Gastrocnemius medialis (tissue), 4 donors: ENCODE data around the gene NCK2. TPM values are rescaled to one million over a fixed set of nuclear protein-coding genes. Genes with fewer than 3 reads are reported as not detected.

Experiments used
- ATAC-seq, 2 donors: fragments of 150-250 bp; one replicate each; pipeline ENCODE4 v1.9.1; 2016
- DNase-seq, 2 donors: peaks; one replicate each; pipeline ENCODE4 v3.0.0-alpha.2; 2019
- H3K27ac ChIP-seq, 4 donors: fragments of 200-600 bp; sonication (generic); 1 replicate in 1 of 4; 2 replicates in 3 of 4; pipeline ENCODE4 v1.5.1; 2016 to 2018; ENCODE audit warnings: mild to moderate bottlenecking in 2 of 4, moderate library complexity in 1 of 4
- H3K27me3 ChIP-seq, 3 donors: fragments of 200-600 bp; sonication (generic) in 2 of 3; 1 replicate in 1 of 3; 2 replicates in 2 of 3; pipeline versions ENCODE4 v1.5.1 to v1.6.0; 2016 to 2019; ENCODE audit warnings: mild to moderate bottlenecking in 1 of 3, moderate library complexity in 1 of 3
- H3K36me3 ChIP-seq, 2 donors: fragments of 200-600 bp; sonication (generic) in 1 of 2; one replicate each; pipeline ENCODE4 v1.5.1; 2017 to 2018
- H3K4me1 ChIP-seq, 2 donors: fragments of 200-600 bp; sonication (generic) in 1 of 2; one replicate each; pipeline ENCODE4 v1.5.1; 2016 to 2017; ENCODE audit warnings: mild to moderate bottlenecking in 2 of 2
- H3K4me3 ChIP-seq, 4 donors: fragments of 200-600 bp; sonication (generic) in 3 of 4; 1 replicate in 1 of 4; 2 replicates in 3 of 4; pipeline ENCODE4 v1.5.1; 2016 to 2019; ENCODE audit warnings: mild to moderate bottlenecking in 2 of 4
- H3K9me3 ChIP-seq, 3 donors: fragments of 200-600 bp; sonication (generic) in 2 of 3; 1 replicate in 1 of 3; 2 replicates in 2 of 3; pipeline ENCODE4 v1.5.1; 2016 to 2019
- POLR2A ChIP-seq, 2 donors: fragments of 450-650 bp; IDR thresholded peaks; one replicate each; pipeline ENCODE4 v1.6.1; 2017; ENCODE audit warnings: antibody characterized with exemption in 2 of 2, mild to moderate bottlenecking in 2 of 2, moderate library complexity in 2 of 2
- in situ Hi-C, 4 donors: fragments of 200-750 bp; cut with MboI; loops; one replicate each; pipeline versions ENCODE4 v1.15.0 to v1.8.0; 2017; ENCODE audit warnings: low sequenced_read_pairs in 4 of 4
- intact Hi-C: fragments of 100-400 bp; cut with DNase I; formaldehyde crosslinking; loops from one replicate; pipeline ENCODE4 v1.15.1; 2023; ENCODE audit warnings: low total_unique reads
- total RNA-seq, 4 donors: library from RNA; depleted of rRNA; stranded (reverse); fragments of >200 nt; gene quantifications; one replicate each; pipeline versions ENCODE4 v1.1.0 to v1.2.3, GENCODE V29; 2016
- TF ChIP-seq, protein P1 (sequence below), 5 experiments: fragments of 450-650 bp in 3 of 5; fragments of 200-600 bp in 2 of 5; sonication (generic) in 2 of 5; IDR thresholded peaks in 4 of 5; conservative IDR thresholded peaks in 1 of 5; 1 replicate in 4 of 5; 2 replicates in 1 of 5; pipeline ENCODE4 v1.5.1; 2016 to 2019; ENCODE audit warnings: antibody characterized with exemption in 5 of 5, mild to moderate bottlenecking in 3 of 5, moderate library complexity in 3 of 5

The NCK2 gene
- total RNA-seq, 4 donors from 2014 or later, result 46.7 to 86.1 (median 57.9) TPM

DNA sequence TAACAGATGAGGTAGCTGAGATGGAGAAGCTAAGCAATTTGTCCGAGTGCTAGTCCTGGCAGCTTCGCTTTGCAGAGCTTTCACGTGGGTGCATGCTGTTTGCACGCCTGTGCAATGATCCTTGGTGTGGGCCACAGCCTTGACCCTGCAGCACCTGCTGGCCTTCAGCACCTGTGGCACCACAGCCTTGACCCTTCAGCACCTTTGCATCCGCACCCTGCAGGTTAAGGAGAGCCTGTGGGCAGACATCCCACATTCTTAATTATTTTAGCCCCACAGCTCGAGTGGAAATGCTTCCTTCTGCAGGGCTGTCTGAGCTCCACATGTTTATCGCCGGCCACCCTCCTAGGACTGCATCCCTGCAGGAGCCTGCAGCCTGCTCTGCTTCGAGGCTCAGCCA, 19.3 kb downstream of the NCK2 start:
- no peak for TF ChIP-seq POLR2A (IDR thresholded peaks at IDR 0.05)
- TF ChIP-seq, protein P1, sequence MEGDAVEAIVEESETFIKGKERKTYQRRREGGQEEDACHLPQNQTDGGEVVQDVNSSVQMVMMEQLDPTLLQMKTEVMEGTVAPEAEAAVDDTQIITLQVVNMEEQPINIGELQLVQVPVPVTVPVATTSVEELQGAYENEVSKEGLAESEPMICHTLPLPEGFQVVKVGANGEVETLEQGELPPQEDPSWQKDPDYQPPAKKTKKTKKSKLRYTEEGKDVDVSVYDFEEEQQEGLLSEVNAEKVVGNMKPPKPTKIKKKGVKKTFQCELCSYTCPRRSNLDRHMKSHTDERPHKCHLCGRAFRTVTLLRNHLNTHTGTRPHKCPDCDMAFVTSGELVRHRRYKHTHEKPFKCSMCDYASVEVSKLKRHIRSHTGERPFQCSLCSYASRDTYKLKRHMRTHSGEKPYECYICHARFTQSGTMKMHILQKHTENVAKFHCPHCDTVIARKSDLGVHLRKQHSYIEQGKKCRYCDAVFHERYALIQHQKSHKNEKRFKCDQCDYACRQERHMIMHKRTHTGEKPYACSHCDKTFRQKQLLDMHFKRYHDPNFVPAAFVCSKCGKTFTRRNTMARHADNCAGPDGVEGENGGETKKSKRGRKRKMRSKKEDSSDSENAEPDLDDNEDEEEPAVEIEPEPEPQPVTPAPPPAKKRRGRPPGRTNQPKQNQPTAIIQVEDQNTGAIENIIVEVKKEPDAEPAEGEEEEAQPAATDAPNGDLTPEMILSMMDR (IDR thresholded peaks at IDR 0.05 in 4 of 5, conservative IDR thresholded peaks at IDR 0.05 in 1 of 5), result no peak
- in situ Hi-C loops (no loop called here), intact Hi-C loops (no loop called here)
- peak overlapping the region in 1 of 4 donors; percentile 40 for H3K27ac ChIP-seq
- no peak for ATAC-seq
- H3K4me1 ChIP-seq, result peaks cover 32 to 37% of the 10 kb centered on the region in 2 donors
- H3K27me3 ChIP-seq, result no peaks in the 10 kb centered on the region
- H3K4me3 ChIP-seq, result no peak overlapping the region
- no peak for DNase-seq
- H3K9me3 ChIP-seq, result no peaks in the 10 kb centered on the region
- H3K36me3 ChIP-seq, result no peaks in the 10 kb centered on the region

- H3K27me3 ChIP-seq, result no peaks in the 10 kb centered on the region
- TF ChIP-seq POLR2A (IDR thresholded peaks at IDR 0.05), result no peak
- TF ChIP-seq, protein P1 (IDR thresholded peaks at IDR 0.05 in 4 of 5, conservative IDR thresholded peaks at IDR 0.05 in 1 of 5), result no peak
- intact Hi-C loops (no loop called here), in situ Hi-C loops (no loop called here)
- H3K4me3 ChIP-seq, result no peak overlapping the region
- H3K27ac ChIP-seq, result no peak overlapping the region
- DNase-seq, result no peak
- ATAC-seq, result no peak
- H3K9me3 ChIP-seq, result no peaks in the 10 kb centered on the region
- peaks cover 30 to 37% of the 10 kb centered on the region in 2 donors for H3K4me1 ChIP-seq
- H3K36me3 ChIP-seq, result no peaks in the 10 kb centered on the region
Observed at GRCh38 chr2:105765415-105766299, 20.9 kb downstream of the NCK2 start.

DNA sequence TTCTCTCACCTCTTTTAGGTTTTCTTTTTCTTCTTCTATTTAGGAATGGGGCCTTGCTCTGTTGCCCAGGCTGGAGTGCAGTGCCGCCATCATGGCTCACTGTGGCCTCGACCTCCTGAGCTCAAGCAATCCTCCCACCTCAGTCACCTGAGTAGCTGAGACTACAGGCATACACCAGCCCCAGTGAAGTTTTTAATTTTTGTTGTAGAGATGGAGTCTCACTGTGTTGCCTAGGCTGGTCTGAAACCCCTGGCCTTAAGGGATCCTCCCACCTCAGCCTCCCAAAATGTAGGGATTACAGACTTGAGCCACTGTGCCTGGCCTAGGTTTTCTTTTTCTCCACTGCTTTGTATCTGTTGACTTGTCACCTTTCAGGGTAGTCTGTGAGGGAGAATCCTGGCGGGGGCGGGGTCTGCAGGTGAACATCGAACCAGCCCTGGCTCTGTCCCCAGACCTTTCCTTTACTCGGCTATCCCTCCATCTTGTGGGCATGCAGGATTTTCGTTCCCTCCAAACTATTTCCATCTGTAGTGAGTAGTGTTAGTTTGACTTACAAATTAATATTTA, 21.7 kb downstream of the NCK2 start:
- H3K27ac ChIP-seq, result no peak overlapping the region
- ATAC-seq (no peak), DNase-seq (no peak)
- H3K9me3 ChIP-seq, result no peaks in the 10 kb centered on the region
- intact Hi-C loops (no loop called here), in situ Hi-C loops (no loop called here)
- H3K27me3 ChIP-seq, result no peaks in the 10 kb centered on the region
- no peak for TF ChIP-seq POLR2A (IDR thresholded peaks at IDR 0.05)
- TF ChIP-seq, protein P1 (IDR thresholded peaks at IDR 0.05 in 4 of 5, conservative IDR thresholded peaks at IDR 0.05 in 1 of 5), result no peak
- no peak overlapping the region for H3K4me3 ChIP-seq
- no peaks in the 10 kb centered on the region for H3K36me3 ChIP-seq
- H3K4me1 ChIP-seq, result peaks cover 31 to 36% of the 10 kb centered on the region in 2 donors

DNA sequence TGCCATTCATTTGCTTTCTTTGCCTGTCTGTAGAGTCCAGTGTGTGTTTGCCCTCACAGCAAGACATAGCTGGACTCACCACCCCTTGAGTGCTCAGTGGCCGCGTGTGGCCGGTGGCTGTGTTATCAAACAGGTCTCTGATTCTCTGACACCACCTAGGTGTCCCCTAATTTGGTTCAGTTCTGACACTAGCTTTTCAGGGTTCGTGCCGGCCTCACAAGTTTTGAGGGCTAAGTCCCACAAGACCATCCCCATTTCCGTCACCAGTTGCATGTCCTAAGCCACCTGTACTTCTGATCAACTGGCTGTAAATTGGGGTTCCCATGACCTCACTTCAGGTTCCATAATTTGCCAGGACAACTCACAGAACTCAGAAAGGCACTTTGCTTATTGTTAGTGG, 23.5 kb downstream of the NCK2 start:
- TF ChIP-seq POLR2A (IDR thresholded peaks at IDR 0.05), result no peak
- TF ChIP-seq, protein P1 (IDR thresholded peaks at IDR 0.05 in 4 of 5, conservative IDR thresholded peaks at IDR 0.05 in 1 of 5), result no peak
- H3K36me3 ChIP-seq, result no peaks in the 10 kb centered on the region
- intact Hi-C loops (no loop called here), in situ Hi-C loops (no loop called here)
- peaks cover 34 to 36% of the 10 kb centered on the region in 2 donors for H3K4me1 ChIP-seq
- no peak overlapping the region for H3K4me3 ChIP-seq
- no peak overlapping the region for H3K27ac ChIP-seq
- no peaks in the 10 kb centered on the region for H3K27me3 ChIP-seq
- H3K9me3 ChIP-seq, result no peaks in the 10 kb centered on the region
- DNase-seq (no peak), ATAC-seq (no peak)
